RKO (cell line): ENCODE data around the gene BCAN.

Source experiments
- DNase-seq: peaks from one replicate; pipeline ENCODE4 v3.0.0-alpha.2; 2016; ENCODE audit warnings: low spot score

Gene BCAN

DNA sequence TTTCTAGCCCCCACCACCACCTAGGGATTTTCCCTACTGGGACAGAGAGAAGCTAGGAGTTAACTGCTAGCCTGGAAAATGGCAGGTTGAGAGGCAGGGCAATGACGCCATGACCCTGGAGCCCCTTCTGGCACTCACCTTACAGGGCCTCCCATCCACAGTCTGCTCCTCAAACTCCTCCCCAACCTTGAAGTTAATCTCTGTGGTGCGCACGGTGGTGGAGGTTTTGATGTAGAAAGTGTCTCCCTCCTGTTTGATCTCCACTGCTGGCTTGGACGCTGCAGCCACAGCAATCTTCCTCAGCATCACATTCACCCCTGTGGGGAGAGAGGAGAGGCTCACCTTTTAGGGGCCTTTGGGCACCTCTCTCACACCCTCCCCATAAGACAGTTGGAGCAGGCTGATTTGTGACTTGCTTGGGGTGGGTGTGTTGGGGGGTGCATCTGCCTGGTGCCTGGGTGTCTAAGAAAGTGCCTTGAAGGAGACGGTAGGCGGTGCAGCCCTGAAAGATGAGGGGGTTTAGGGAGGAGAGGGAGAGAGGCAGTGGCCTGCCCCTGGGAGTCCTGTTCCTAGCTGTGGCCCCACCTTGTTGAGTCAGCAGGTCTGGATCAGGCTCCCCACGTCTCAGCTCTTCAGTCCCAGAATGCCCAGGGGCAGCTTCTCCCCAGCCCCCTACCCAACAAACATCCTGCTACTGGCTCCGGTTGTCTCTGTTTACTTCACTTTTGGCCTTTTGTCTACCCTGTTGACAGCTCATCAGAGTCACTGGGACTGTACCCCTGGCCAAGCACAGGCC is 59.0 kb downstream of the BCAN start:
- no peak for DNase-seq

DNA sequence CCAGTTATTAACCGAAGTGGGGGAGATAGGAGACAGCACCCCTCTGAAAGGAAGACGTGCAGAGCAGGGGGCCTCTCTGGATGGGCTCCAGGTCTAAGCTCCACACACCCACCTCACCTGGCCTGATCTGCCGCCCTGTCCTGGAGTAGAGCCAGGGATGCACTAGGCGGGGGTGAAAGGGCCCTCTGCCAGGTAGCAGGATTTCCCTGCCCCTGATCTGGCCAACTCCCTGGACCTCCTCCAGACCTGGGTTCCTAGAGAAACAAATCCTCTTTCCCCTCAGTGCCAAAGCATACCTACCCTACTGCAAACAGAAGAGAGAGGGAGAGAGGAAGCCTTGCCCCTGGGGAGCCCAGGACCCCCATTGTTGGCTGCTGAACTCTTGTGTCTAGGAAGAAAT is 61.4 kb downstream of the BCAN start:
- no peak for DNase-seq

DNA sequence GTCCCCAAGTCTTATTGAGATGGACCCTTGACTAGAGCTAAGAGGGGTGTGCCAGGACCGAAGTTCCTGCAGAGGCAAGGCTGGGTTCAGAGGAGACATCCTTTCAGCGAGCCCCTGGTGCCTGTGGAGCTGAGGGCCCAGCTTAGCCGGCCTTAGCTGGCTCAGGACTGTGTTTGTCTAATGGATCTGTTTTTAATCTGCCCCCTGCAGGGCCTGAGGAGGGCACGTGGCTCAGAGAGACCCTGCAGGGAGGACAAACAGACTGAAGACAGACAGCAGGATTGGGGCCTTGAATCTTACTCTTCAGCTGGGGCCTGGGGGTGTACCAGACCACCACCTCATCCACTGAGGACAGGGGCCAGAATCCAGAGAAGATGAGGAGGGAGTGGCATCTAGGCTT is 61.8 kb downstream of the BCAN start:
- no peak for DNase-seq

DNA sequence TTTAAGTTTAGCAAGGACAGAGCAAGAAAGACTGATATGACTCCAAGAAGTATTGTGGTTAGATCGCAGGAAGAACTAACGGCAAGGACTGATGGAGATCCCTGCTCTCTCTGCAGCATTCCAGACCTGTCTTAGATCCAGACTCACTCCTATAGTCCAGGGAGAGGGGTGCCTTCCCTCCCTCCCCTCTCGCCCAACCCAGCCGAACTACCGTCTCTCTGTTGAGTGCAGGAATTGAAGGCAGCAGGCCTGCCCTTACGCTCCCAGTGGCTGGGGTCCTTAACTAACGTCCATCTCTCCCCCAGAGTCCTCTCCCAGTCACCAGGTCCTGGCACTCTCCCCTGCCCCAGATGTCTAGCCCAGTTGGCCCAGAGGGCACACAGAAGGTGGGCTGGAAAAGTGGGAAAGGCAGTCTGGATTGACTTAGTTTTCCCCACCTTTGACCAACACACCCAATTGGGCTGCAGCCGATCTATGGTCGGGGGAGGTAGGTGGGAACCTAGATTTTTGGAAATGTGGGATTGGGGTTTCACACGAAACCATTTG is 62.3 kb downstream of the BCAN start:
- DNase-seq, result no peak

DNA sequence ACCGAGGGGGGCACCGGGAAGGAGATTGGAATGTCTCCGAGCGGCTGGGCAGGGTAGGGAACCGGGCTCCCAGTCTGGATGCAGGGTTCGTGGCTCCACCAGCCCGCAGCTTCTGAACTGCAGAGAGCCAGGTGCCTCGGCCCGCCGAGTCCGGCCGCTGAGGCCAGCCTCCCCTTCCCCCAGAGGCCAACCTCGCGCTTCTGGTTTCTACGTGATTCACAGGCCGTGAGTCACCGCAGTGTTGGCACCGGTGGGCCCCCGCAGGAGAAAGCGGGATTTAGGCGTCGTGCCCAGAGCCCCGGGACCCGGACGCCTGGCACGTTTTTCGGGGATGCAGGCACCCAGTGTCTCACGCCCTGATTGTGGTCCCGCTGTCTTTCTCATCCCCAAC is 63.0 kb downstream of the BCAN start:
- DNase-seq, result peak; percentile 86

DNA sequence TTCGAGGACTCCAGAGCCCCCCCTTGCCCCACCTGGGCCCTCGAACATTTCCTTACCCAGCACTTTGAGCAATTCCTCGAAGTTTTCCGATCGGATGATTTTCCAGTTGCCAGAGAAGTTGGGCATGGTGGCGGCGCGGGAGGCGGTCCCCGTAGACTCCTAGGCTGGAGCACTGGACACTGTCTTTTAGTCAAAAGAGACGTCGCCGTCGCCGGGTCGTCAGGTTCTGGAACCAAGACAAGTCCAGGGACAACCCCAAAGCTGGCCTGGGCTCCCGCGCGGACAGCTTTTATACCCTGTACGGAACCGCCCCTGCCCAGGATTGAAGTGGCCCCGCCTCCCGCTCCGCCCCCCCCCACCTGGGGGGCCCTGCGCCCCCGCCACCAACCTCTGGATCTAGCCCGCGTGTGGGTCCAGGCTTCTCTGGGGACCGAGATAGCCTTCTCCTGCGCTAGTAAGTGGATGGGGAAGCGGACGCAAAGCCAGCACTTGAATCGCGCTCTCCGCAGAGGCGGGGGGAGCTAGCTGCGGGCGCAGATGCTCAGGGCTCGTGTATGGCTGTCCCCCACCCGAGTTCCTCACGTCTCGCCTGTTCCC is 63.5 kb downstream of the BCAN start, which contains the start of gene CRABP2:
CRABP2 (minus strand) TSS at position 263 of the 597 bp plus-strand sequence; CDS start at position 126, 137 bp downstream.
- peak; percentile 39 for DNase-seq

DNA sequence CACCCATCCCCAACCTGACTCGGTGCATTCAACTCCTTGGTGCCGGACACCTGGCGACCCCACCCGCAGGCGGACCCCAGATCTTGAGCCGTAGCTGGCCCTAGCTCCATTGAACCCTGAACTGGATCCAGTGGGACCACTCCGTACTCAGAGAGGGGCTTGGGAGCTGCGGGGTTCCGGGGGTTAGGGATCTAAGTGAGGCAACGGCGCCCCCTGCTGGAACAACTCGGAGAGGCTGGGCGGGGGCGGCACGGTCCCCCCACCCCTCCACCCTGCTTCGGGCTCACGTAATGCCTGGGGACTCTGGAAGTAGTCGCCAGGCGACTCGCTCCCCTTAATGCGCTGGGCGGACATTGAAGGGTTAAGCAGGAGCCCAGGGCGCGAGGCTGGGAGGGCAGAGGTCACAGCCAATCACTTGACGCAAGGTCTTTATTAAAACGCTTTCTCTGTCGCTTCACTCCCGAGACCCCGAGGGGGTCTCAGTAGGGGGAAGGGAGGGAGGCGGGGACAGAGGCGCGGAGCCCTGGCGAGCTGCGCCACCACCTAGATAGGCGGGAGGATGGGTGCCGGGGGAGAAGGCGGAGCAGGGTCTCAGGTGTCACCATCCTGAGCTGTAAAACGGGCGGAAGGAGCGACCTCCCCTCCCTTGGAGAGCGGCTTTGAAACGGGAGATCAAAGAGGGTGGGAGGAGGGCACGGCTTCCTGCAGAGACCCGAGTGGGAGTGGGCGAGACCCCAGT is 64.2 kb downstream of the BCAN start:
- DNase-seq, result peak; percentile 45

DNA sequence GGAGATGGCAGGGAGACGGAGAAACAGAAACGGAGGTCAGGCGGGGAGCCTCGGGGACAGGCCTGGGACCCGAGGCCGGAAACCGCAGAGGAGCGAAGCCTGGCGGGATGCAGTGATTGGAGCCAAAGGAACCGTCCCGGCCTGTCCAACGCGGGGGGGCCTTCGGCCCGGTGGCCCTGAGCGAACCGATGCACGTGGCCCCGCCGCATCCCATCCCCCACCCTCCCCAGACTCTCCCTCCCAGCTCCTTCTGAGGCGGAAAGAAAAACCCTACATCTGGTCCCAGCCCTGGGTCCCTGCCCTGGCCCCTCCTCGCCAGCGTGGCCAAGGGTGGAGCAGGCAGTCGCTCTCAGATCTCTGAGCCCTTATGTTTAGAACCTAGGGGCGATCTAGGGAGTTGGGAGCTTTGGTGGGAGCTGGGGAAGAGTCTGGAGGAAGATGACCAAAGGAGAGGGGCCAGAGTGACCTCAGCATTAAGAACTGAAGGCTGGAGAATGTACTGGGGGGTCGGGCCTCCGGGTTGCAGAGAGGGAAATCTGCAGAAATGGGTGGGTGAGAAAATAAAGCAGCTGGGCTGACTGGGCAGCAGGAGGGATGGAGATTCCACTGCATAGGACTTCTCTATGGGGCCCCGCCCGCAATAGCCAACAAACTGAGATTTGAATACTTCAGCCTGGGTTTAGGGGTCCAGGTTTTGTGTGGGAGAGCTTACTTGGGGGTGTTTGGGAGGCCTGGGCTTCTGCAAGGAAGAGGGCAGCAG is 64.9 kb downstream of the BCAN start:
- DNase-seq, result no peak

DNA sequence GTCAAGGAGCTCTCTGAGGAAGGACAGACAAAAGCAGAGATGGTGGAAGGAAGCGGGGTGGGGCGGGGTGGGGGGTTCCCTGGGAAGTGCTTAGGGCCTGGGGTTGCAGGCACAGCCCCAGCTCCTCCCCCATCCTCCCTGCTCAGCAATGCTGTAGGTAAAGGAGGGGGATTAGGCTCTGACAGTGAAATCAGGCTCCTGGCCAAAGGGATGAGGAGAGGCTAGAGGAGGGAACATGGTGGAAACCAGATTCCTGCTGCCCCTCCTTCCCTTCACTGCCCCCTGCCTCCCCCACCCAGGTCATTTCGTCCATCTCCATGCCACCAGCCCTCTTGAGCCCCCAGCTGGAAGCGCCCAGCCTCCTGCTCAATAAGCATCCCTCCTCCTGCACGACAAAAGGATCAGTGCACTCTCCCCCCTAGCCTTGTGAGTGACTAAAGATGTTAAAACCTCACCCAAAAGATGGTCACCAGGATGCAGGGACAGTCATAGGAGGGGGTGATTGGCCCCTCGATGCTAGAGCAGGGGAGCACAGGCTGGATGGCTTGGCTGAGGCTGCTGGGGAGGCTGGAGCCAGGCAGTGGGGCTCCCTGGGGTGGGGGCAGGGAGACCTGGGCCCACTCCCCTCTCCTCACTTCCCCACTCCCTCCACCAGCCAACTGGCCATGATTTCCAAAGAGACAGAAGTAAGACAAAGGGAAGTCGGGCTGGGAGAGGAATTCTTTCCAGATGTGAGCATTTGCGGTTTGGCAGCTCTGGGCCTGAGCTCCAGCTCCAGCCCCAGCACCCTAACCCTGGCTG is 65.7 kb downstream of the BCAN start:
- DNase-seq, result no peak

DNA sequence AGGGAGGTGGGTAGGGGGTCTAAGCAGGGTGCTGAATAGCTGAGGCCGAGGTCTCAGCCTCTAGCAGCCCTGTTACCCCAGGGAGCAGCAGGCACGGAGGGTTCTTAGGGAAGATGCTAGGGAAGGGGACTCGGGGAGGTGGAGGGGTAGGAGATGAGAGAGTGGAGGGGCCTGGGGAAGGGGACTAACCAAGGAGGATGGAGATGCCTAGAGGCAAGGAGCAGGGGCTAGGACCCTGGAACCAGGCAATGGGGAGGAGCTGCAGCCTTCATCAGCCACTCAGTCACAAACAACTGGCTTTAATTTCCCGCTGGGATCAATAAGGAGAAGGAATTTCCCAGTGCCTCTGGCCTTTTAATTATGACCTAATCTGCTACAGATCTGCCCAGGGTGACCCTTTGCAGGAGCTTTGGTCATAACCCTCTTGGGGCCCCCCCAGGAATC is 66.3 kb downstream of the BCAN start:
- no peak for DNase-seq

DNA sequence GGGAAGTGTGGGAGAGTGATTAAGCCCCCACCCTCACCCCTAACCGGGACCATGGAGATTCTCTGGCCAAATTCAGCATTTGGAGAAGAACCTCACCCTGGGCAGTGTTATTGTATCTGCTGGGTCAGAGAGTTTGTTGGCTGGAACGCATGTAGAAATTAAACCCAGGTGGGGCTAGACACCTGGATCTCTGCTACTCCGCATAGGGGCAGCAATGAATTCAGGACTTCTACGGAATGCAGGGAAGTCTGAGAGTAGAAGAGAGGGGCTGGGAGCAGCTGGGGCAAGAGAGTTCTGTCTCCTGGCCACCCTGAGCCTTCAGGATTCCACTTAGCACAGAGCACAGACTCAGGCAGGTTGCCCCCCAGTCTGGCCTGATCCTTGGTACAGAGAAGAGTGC is 67.1 kb downstream of the BCAN start:
- no peak for DNase-seq
